Measurements from ENCODE around the gene CERS2. TPM values are rescaled to one million over a fixed set of nuclear protein-coding genes. Genes with fewer than 3 reads are reported as not detected.

The CERS2 gene
- total and polyA plus RNA-seq, 9 donors = 91.9 to 339 (median 156) TPM

GRCh38 chr1:150971583-150972416, 2.8 kb downstream of the CERS2 start:
- TF ChIP-seq POLR2A (IDR thresholded peaks at IDR 0.05) (no peak), EP300 (IDR thresholded peaks at IDR 0.05) (no peak), CTCF (IDR thresholded peaks at IDR 0.05) (no peak)
- intact Hi-C loops (cut with DNase I) = loop anchor here in 2 of 4 donors (5.0 to 10.0 kb wide), 3 partner anchors 47 to 409 kb away; partner anchors contain the start of genes ENSA (in 1 of the 2) and SETDB1 (in 1 of the 2)
- Histone ChIP-seq H3K4me1 (ENCODE audit: insufficient read depth) (peaks cover 27% of the 10 kb centered on the region), H3K27me3 (no peaks in the 10 kb centered on the region), H3K36me3 (no peaks in the 10 kb centered on the region), H3K4me3 (peak overlapping the region; percentile 4), H3K27ac (peak overlapping the region; percentile 50 to 74), H3K9me3 (no peaks in the 10 kb centered on the region)
- DNase-seq = peak in 1 of 5 donors; percentile 26
- WGBS, 3 donors = 63 to 65% (median 64%) methylated on average over 6 of the region's 6 CpGs

- intact Hi-C loops (cut with DNase I) = loop anchor here in 2 of 4 donors (5.0 to 10.0 kb wide), 3 partner anchors 46 to 409 kb away; partner anchors contain the start of genes ENSA (in 1 of the 2) and SETDB1 (in 1 of the 2)
- peaks cover 27% of the 10 kb centered on the region for H3K4me1 ChIP-seq (ENCODE audit: insufficient read depth)
Measured at GRCh38 chr1:150970808-150971582, 3.6 kb downstream of the CERS2 start.

GRCh38 chr1:150969626-150970025, 5.0 kb downstream of the CERS2 start:
- no peak for DNase-seq
- no peak for TF ChIP-seq EP300 (IDR thresholded peaks at IDR 0.05)
- TF ChIP-seq CTCF (IDR thresholded peaks at IDR 0.05) = no peak
- TF ChIP-seq POLR2A (IDR thresholded peaks at IDR 0.05) = no peak
- Histone ChIP-seq H3K36me3 (no peaks in the 10 kb centered on the region), H3K4me3 (no peak overlapping the region), H3K27me3 (no peaks in the 10 kb centered on the region), H3K27ac (no peak overlapping the region), H3K9me3 (no peaks in the 10 kb centered on the region), H3K4me1 (ENCODE audit: insufficient read depth) (peaks cover 27% of the 10 kb centered on the region)
- intact Hi-C loops (cut with DNase I) = loop anchor here in 2 of 4 donors (5.0 to 10.0 kb wide), 3 partner anchors 45 to 407 kb away; partner anchors contain the start of genes ENSA (in 1 of the 2) and SETDB1 (in 1 of the 2)
- 73 to 85% (median 77%) methylated on average over 3 of the region's 3 CpGs for WGBS, 3 donors

More at GRCh38 chr1:150970808-150971582, 3.6 kb downstream of the CERS2 start:
- no peak overlapping the region for H3K4me3 ChIP-seq
- DNase-seq = peak; percentile 72 to 90 (median 79)
- no peaks in the 10 kb centered on the region for H3K36me3 ChIP-seq
- no peaks in the 10 kb centered on the region for H3K9me3 ChIP-seq
- TF ChIP-seq CTCF (IDR thresholded peaks at IDR 0.05) (no peak), EP300 (IDR thresholded peaks at IDR 0.05) (no peak), POLR2A (IDR thresholded peaks at IDR 0.05) (no peak)
- peak overlapping the region in 1 of 2 donors; percentile 74 for H3K27ac ChIP-seq
- H3K27me3 ChIP-seq = no peaks in the 10 kb centered on the region
- WGBS, 3 donors = 18 to 25% (median 19%) methylated on average over 11 of the region's 11 CpGs

- no peaks in the 10 kb centered on the region for H3K36me3 ChIP-seq
- peaks cover 26% of the 10 kb centered on the region for H3K4me1 ChIP-seq (ENCODE audit: insufficient read depth)
- 94 to 97% (median 96%) methylated on average over 4 of the region's 4 CpGs for WGBS, 3 donors
- H3K4me3 ChIP-seq = no peak overlapping the region
- intact Hi-C loops (cut with DNase I) = no loop called here
- DNase-seq = no peak
- TF ChIP-seq CTCF (IDR thresholded peaks at IDR 0.05) = no peak
- TF ChIP-seq POLR2A (IDR thresholded peaks at IDR 0.05) = no peak
- no peak for TF ChIP-seq EP300 (IDR thresholded peaks at IDR 0.05)
- no peaks in the 10 kb centered on the region for H3K27me3 ChIP-seq
- no peak overlapping the region for H3K27ac ChIP-seq
- H3K9me3 ChIP-seq = no peaks in the 10 kb centered on the region
Measured at GRCh38 chr1:150968491-150968890, 6.1 kb downstream of the CERS2 start.
